Adrenal gland (tissue), 12 donors: ENCODE results near the gene UVRAG. TPM values are rescaled to one million over a fixed set of nuclear protein-coding genes. Genes with fewer than 3 reads are reported as not detected.

Experiments used
- DNase-seq, 7 donors: peaks; one replicate each; pipeline ENCODE4 v3.0.0-alpha.2; 2019 to 2020
- H3K27ac ChIP-seq, 5 donors: fragments of 200-600 bp; sonication (generic) in 4 of 5; 1 replicate in 3 of 5; 2 replicates in 2 of 5; pipeline versions ENCODE4 v1.5.1 to v1.8.0; 2016 to 2020; ENCODE audit warnings: mild to moderate bottlenecking in 1 of 5
- H3K27me3 ChIP-seq: fragments of 200-600 bp; 2 replicates; pipeline ENCODE4 v1.8.0; 2021
- H3K36me3 ChIP-seq, 2 donors: fragments of 200-600 bp; replicated peaks in 1 of 2; 1 replicate in 1 of 2; 2 replicates in 1 of 2; pipeline versions ENCODE4 v1.5.1 to v1.8.0; 2018 to 2022
- H3K4me1 ChIP-seq, 2 donors: fragments of 200-600 bp; replicated peaks in 1 of 2; 1 replicate in 1 of 2; 2 replicates in 1 of 2; pipeline versions ENCODE4 v1.5.1 to v1.8.0; 2018 to 2021
- H3K4me3 ChIP-seq, 4 donors: fragments of 200-600 bp; sonication (generic) in 3 of 4; one replicate each; pipeline ENCODE4 v1.5.1; 2016 to 2018
- H3K9me3 ChIP-seq, 3 donors: fragments of 200-600 bp; sonication (generic) in 1 of 3; replicated peaks in 1 of 3; 1 replicate in 2 of 3; 2 replicates in 1 of 3; pipeline versions ENCODE4 v1.5.1 to v1.8.0; 2016 to 2021
- POLR2A ChIP-seq, 2 donors: fragments of 450-650 bp; IDR thresholded peaks; one replicate each; pipeline ENCODE4 v1.6.1; 2017; ENCODE audit warnings: antibody characterized with exemption in 2 of 2, mild to moderate bottlenecking in 2 of 2, moderate library complexity in 1 of 2
- WGBS, 4 donors: extraction: QIAGEN DNeasy Blood & Tissue Kit in 2 of 4; methylation state at CpG; one replicate each; pipeline versions ENCODE4 v1.1.5 to v1.1.7; 2013 to 2017; 5-methylcytosine and 5-hydroxymethylcytosine counted together
- intact Hi-C, 2 donors: fragments of 100-400 bp; cut with DNase I; formaldehyde crosslinking; loops; one replicate each; pipeline versions ENCODE4 v1.14.1 to v1.15.0; 2022 to 2023
- polyA plus RNA-seq, 3 donors: library from polyadenylated mRNA; stranded (reverse); fragments of 200-250 nt in 2 of 3; fragments of 350-450 nt in 1 of 3; fragmentation: Illumina TruSeq in 1 of 3; extraction: RNeasy Lipid Tissue Mini Kit (QIAGEN cat#74804) in 1 of 3; gene quantifications; one replicate each; pipeline ENCODE4 v1.2.3, GENCODE V29; 2013 to 2014
- total RNA-seq, 9 donors: library from RNA; depleted of rRNA in 4 of 9; stranded (reverse); fragments of >200 nt in 4 of 9; fragments of 120-200 nt in 1 of 9; fragmentation: NEBNext Ultra II Directional in 1 of 9; extraction: Animal tissue kit (Norgen Biotek cat#: 25700) in 1 of 9; gene quantifications; one replicate each; pipeline versions ENCODE4 v1.1.0 to v1.2.4, GENCODE V29; 2013 to 2023
- TF ChIP-seq, protein P1 (sequence below), 6 experiments: fragments of 450-650 bp in 4 of 6; fragments of 200-600 bp in 2 of 6; sonication (generic) in 1 of 6; IDR thresholded peaks; 1 replicate in 5 of 6; 2 replicates in 1 of 6; pipeline versions ENCODE4 v1.5.1 to v1.8.0; 2016 to 2021; ENCODE audit warnings: antibody characterized with exemption in 6 of 6, mild to moderate bottlenecking in 2 of 6, moderate library complexity in 1 of 6
- donor health status: healthy with polysubstance abuse.
- donor health status: Bipolar disorder and iron deficiency.
- donor health status: DM: yes; HTN: yes; CAD: no.
- donor health status: DM: no; HTN: no; CAD: no.
- donor health status: DM: no; HTN: no; CAD: no.
- donor health status: DM: yes; HTN: yes; CAD: no.

Gene UVRAG
- total and polyA plus RNA-seq, 12 donors: 10.9 to 61.4 (median 28.5) TPM

DNA sequence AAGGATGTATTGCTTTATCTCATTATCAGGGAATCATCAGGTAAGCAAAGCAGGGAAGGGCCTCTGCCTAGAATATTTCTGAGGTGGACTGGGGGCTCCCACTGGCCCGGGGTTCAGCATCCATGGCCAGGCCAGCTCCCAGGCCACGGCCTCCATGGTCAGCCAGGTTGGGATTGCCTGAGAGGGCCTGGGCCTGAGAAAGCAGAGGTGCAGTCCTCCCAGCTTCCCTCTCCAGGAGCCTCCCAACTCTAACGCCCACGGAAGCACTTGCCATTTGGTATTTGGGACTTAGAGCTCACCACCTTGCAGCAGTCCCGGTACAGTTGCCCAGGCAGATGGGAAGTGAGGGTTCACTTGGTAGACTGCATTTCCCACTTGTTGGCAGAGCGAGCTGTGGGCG is 33.7 kb upstream of the UVRAG start:
- 92 to 96% (median 94%) methylated on average over 7 of the region's 7 CpGs; no CpG with 5 or more reads in 1 of the 4 donors for WGBS, 4 donors
- Histone ChIP-seq H3K36me3 (no peaks in the 10 kb centered on the region), H3K27ac (no peak overlapping the region), H3K27me3 (no peaks in the 10 kb centered on the region), H3K4me1 (no peaks in the 10 kb centered on the region), H3K4me3 (no peak overlapping the region), H3K9me3 (no peaks in the 10 kb centered on the region)
- no peak for DNase-seq
- TF ChIP-seq, protein P1, sequence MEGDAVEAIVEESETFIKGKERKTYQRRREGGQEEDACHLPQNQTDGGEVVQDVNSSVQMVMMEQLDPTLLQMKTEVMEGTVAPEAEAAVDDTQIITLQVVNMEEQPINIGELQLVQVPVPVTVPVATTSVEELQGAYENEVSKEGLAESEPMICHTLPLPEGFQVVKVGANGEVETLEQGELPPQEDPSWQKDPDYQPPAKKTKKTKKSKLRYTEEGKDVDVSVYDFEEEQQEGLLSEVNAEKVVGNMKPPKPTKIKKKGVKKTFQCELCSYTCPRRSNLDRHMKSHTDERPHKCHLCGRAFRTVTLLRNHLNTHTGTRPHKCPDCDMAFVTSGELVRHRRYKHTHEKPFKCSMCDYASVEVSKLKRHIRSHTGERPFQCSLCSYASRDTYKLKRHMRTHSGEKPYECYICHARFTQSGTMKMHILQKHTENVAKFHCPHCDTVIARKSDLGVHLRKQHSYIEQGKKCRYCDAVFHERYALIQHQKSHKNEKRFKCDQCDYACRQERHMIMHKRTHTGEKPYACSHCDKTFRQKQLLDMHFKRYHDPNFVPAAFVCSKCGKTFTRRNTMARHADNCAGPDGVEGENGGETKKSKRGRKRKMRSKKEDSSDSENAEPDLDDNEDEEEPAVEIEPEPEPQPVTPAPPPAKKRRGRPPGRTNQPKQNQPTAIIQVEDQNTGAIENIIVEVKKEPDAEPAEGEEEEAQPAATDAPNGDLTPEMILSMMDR (IDR thresholded peaks at IDR 0.05): no peak
- TF ChIP-seq POLR2A (IDR thresholded peaks at IDR 0.05): no peak
- intact Hi-C loops: no loop called here

DNA sequence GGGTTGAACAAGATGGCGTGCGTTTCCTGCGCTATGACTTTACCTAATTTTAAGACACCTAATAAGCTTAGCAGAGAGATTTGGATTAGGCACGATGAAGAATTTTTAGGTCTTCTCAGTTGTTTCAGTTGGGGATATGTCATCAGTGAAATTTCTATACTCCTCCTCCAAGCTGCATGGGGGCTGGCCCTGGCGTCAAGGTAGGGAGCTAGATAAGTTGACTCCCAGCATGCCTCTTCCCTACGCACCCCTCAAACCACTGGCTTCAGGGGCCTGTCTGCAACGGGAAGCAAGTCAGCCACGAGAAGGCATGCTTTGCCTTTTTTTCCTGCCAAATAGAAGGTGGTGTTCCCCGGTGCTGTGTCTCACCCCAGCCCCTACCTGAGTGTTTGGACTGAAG is 33.2 kb upstream of the UVRAG start:
- Histone ChIP-seq H3K27me3 (no peaks in the 10 kb centered on the region), H3K4me1 (no peaks in the 10 kb centered on the region), H3K36me3 (no peaks in the 10 kb centered on the region), H3K4me3 (no peak overlapping the region), H3K9me3 (no peaks in the 10 kb centered on the region), H3K27ac (no peak overlapping the region)
- 91 to 95% (median 93%) methylated on average over 9 of the region's 9 CpGs for WGBS, 4 donors
- intact Hi-C loops: no loop called here
- DNase-seq: no peak
- TF ChIP-seq POLR2A (IDR thresholded peaks at IDR 0.05): no peak
- TF ChIP-seq, protein P1 (IDR thresholded peaks at IDR 0.05): no peak

DNA sequence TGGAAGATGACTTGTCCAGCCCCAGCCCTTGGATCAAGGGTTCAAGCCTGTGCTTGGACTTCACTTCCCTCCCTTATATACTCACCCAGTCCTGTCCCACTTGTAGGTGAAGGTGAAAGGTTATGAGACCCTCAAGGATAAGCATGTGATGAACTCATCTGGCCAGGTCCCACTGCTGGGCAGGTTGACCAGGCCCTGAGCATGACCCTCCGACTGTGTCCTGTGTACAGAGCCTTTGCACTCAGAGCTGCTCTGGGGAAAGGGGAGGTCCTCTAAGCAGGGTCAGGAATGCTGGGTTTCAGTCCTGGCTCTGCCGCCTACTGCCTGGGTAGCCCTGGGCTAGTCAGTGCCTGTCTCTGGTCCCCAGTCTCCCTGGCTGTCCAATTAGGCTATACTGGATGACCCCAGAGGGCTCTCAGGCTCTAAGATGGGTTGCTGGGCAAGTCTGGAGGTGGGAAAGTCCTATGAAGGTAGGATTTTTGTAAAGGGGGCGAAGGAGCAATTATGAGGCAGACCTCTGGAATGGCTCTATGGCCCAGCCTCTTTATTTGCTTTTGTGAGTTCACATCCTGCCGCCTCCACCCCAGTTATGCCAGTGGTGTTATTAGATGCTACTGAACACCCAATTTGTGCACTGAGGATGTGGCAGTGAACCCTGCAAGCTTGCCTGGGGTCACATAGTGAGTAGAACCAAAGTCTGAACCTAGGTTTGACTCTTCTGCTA is 32.3 kb upstream of the UVRAG start:
- Histone ChIP-seq H3K4me1 (no peaks in the 10 kb centered on the region), H3K27ac (no peak overlapping the region), H3K36me3 (no peaks in the 10 kb centered on the region), H3K9me3 (no peaks in the 10 kb centered on the region), H3K27me3 (no peaks in the 10 kb centered on the region), H3K4me3 (no peak overlapping the region)
- DNase-seq: no peak
- WGBS, 4 donors: 96% methylated on average over 3 to 4 of the region's 4 CpGs; no CpG with 5 or more reads in 1 of the 4 donors
- intact Hi-C loops: no loop called here
- TF ChIP-seq, protein P1 (IDR thresholded peaks at IDR 0.05): no peak
- no peak for TF ChIP-seq POLR2A (IDR thresholded peaks at IDR 0.05)

DNA sequence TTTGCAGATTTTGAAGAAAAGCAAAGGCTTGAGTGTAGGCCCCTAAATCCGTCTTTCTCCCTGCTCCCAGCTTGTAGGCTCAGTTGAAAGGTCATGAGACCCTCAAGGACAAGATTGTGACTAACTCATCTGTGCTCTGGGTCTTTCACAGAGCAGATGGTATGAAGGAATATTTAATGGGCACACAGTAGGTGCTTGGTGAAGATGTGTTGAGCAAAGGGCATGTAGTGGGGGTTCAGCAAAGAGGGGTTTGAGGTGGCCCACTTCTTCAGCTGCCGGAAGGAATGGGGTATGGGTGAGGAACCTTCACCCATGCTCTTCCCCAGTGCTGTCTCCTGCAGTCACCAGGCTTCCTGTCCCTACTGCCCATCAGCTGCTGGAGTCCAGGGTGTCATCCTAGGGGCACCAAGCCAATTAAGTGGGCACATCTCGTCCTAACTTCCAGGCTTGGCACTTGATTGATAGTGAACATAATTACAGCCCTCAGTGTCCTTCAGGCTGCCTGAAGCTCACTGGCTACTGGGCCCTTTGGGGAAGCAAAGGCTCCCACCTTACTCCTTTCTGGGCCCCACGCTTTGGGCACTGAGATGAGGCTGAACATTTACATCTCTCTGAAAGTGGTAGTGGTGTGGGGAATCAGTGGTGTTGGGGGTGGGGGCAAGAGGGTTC is 31.5 kb upstream of the UVRAG start:
- 77 to 91% (median 84%) methylated on average over 4 of the region's 4 CpGs for WGBS, 4 donors
- no peaks in the 10 kb centered on the region for H3K36me3 ChIP-seq
- H3K4me3 ChIP-seq: no peak overlapping the region
- no peaks in the 10 kb centered on the region for H3K4me1 ChIP-seq
- no peak for DNase-seq
- intact Hi-C loops: no loop called here
- H3K27ac ChIP-seq: no peak overlapping the region
- H3K9me3 ChIP-seq: no peaks in the 10 kb centered on the region
- no peak for TF ChIP-seq POLR2A (IDR thresholded peaks at IDR 0.05)
- TF ChIP-seq, protein P1 (IDR thresholded peaks at IDR 0.05): no peak
- H3K27me3 ChIP-seq: no peaks in the 10 kb centered on the region
